Measurements from ENCODE around the gene SLC7A7. TPM values are rescaled to one million over a fixed set of nuclear protein-coding genes. Genes with fewer than 3 reads are reported as not detected.

SLC7A7 gene
- total and polyA plus RNA-seq, 2 experiments from 2014 or later, result 3.6 to 4.1 TPM

GRCh38 chr14:22849212-22849819 lies 34.1 kb upstream of the SLC7A7 start (continued):
- TF ChIP-seq REST (IDR thresholded peaks at IDR 0.05; ENCODE audit: unreplicated experiment) (no peak), ZNF114 (CRISPR knock-in tag; IDR thresholded peaks at IDR 0.05) (no peak), EZH2phosphoT487 (IDR thresholded peaks at IDR 0.05; ENCODE audit: unreplicated experiment) (no peak), ETS1 (IDR thresholded peaks at IDR 0.05) (no peak), JUNB (IDR thresholded peaks at IDR 0.05; ENCODE audit: unreplicated experiment) (no peak), ZNF331 (CRISPR knock-in tag; IDR thresholded peaks at IDR 0.05; ENCODE audit: low read depth) (no peak)

GRCh38 chr14:22848351-22849164 lies 33.3 kb upstream of the SLC7A7 start:
- H4K20me1 ChIP-seq (replicated peaks; ENCODE audit: insufficient read depth), result no peaks in the 10 kb centered on the region
- Mint-ChIP-seq H3K9me3 (no peaks in the 10 kb centered on the region; the same call in 2 of the 3 replicates), H3K4me3 (no peak overlapping the region), H3K4me1 (peaks cover 27% of the 10 kb centered on the region), H3K27ac (peak overlapping the region; percentile 80), H3K36me3 (ENCODE audit: low read depth) (peaks cover 27% of the 10 kb centered on the region), H3K27me3 (ENCODE audit: insufficient read depth, low read depth, poor library complexity) (peaks cover 13% of the 10 kb centered on the region)
- DNase-seq (ENCODE audit: low spot score), result peak; percentile 48
- H3K27ac ChIP-seq (ENCODE audit: low read depth), result peak overlapping the region; percentile 88
- ATAC-seq, result peak; percentile 21
- H3F3A ChIP-seq (replicated peaks; ENCODE audit: low read depth), result peaks cover 15% of the 10 kb centered on the region
- no peaks in the 10 kb centered on the region for H3K9me2 ChIP-seq (ENCODE audit: insufficient read depth)
- H3K4me1 ChIP-seq (ENCODE audit: insufficient read depth), result peaks cover 23% of the 10 kb centered on the region
- H2AFZ ChIP-seq, result no peak overlapping the region
- no peaks in the 10 kb centered on the region for H3K79me2 ChIP-seq (replicated peaks; ENCODE audit: insufficient read depth)
- H3K36me3 ChIP-seq (ENCODE audit: insufficient read depth), result no peaks in the 10 kb centered on the region
- H3K4me2 ChIP-seq, result peak overlapping the region; percentile 57
- H3K27me3 ChIP-seq (ENCODE audit: insufficient read depth), result no peaks in the 10 kb centered on the region
- no peak overlapping the region for H3K4me3 ChIP-seq
- TF ChIP-seq ZNF462 (CRISPR knock-in tag; IDR thresholded peaks at IDR 0.05) (no peak), ETS1 (IDR thresholded peaks at IDR 0.05) (no peak), EZH2 (IDR thresholded peaks at IDR 0.05; ENCODE audit: low read depth, unreplicated experiment) (no peak)
